Epithelial cell of alveolus of lung (primary cell): Measurements from ENCODE around the gene NEUROD6. TPM values are rescaled to one million over a fixed set of nuclear protein-coding genes. Genes with fewer than 3 reads are reported as not detected.

Experiments
- total RNA-seq: library from RNA; depleted of rRNA; stranded (reverse); fragments of >200 nt; gene quantifications from 2 replicates; pipeline ENCODE4 v1.2.1, GENCODE V29; 2015

The NEUROD6 gene
- total RNA-seq = not detected in 2 replicates

DNA sequence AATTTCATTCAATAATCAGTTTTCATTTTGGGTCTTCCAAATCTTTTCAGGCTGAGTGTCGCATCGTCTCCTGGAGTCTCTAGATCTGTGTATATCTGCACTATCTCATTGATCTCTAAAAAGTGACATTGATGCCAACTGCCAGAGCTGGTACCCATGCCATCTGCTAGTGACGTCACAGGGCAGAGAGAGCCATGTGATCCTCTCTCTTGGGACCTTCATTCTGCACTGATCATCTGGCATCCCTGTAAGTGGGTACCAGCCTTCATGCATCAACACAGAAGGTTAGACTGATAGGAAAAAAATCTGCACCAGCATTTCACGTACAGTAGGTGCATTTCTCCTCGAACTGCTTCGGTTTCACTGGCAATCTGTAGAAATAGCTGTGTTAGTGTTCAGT is at the start of gene NEUROD6:
Gene NEUROD6, minus strand, starts transcription at position 124 of the 400 bp plus-strand sequence. CDS start 1,458 bp downstream, outside the sequence.

Other genes starting within 250 kb of the NEUROD6 start
- not detected in 2 replicates for gene ITPRID1, start 173.4 kb upstream of the NEUROD6 start, total RNA-seq